HG03460 (cell line): ENCODE results near the gene MIB2.
A peak's percentile ranks its signal among the peaks of the same experiment; 100 is the strongest.
"Not testable (repeated sequence)": the region's sequence is repeated elsewhere in the genome, so short reads cannot be mapped to it uniquely, and the experiment has no call there.

Experiments used
- ATAC-seq: cut with Tn5 transposase; IDR thresholded peaks from one replicate; pipeline ENCODE4 v1.9.1; 2021; ENCODE audit not compliant: unreplicated experiment

The MIB2 gene

DNA sequence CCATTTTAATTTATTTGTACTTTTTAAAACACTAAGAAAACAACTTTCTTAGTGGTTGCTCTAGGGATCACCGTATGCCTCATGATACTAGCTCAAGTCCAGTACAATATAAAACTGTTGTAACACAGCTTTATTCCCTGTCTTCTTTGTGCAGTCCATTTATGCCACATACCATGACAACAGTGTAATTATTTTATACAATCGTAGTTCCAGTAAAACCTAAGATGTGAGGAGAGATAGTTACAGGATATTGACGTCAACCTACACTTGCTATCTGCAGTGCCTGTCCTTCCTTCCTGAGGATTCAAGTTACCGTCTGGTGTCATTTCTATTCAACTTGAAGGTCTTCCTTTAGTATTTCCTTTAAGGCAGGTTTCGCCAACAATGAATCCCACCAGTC, 31.0 kb downstream of the MIB2 start:
- not testable (repeated sequence) for ATAC-seq

GRCh38 chr1:1647567-1648241, 32.4 kb downstream of the MIB2 start:
- ATAC-seq: not testable (repeated sequence)

- not testable (repeated sequence) for ATAC-seq
Observed at GRCh38 chr1:1648265-1648664, 33.0 kb downstream of the MIB2 start.

- ATAC-seq: peak; percentile 84
Observed at GRCh38 chr1:1658583-1659549, 43.6 kb downstream of the MIB2 start, which contains the start of gene CDK11B. Gene CDK11B, minus strand, starts transcription at chr1:1659004. Its CDS starts 1,519 bp downstream, at chr1:1657485.

DNA sequence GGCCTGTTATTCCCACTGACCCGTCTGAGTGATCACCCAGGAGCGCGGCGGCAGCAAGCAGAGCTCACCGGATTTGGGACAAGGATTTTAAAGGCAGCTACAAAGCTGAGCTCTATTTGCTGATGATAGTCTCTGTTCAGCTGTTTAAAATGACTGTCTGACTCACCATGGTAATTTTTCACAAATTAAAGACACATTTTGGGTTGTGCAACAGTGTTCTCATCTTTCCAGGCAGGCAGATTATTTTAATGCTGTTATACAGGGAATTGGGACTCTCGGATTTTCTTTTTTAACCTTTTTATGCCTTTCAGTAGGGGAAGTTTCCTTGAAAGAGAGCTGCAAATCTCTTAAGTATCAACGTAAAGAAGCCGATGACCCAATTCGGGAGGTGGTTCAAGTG, 47.1 kb downstream of the MIB2 start:
- ATAC-seq: not testable (repeated sequence)

GRCh38 chr1:1662830-1663560, 47.7 kb downstream of the MIB2 start:
- not testable (repeated sequence) for ATAC-seq

GRCh38 chr1:1664318-1664717, 49.0 kb downstream of the MIB2 start:
- ATAC-seq: not testable (repeated sequence)

- no peak for ATAC-seq
Observed at GRCh38 chr1:1664941-1665814, 49.9 kb downstream of the MIB2 start.

DNA sequence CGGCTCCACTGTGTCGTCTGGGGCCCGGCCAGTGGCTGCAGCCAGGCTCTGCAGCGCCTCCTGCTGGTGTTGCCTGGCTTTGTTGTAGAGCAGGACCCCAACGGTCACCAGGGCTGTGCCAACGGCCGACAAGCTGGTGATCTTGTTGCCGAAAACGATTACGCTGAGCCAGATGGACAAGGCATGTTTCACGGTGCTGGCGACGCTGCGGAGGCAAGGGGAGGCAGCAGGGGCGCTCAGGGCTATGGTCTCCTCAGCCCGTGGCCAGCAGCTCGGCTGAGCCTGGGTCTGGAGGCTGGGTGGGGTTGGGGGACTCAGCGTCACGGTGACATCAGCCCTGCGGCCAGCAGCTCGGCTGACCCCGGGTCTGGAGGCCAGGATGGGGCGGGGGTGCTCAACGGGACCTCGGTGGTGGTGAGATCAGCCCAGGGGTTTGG, 50.5 kb downstream of the MIB2 start:
- ATAC-seq: no peak

- no peak for ATAC-seq
Observed at GRCh38 chr1:1666526-1666925, 51.2 kb downstream of the MIB2 start.

DNA sequence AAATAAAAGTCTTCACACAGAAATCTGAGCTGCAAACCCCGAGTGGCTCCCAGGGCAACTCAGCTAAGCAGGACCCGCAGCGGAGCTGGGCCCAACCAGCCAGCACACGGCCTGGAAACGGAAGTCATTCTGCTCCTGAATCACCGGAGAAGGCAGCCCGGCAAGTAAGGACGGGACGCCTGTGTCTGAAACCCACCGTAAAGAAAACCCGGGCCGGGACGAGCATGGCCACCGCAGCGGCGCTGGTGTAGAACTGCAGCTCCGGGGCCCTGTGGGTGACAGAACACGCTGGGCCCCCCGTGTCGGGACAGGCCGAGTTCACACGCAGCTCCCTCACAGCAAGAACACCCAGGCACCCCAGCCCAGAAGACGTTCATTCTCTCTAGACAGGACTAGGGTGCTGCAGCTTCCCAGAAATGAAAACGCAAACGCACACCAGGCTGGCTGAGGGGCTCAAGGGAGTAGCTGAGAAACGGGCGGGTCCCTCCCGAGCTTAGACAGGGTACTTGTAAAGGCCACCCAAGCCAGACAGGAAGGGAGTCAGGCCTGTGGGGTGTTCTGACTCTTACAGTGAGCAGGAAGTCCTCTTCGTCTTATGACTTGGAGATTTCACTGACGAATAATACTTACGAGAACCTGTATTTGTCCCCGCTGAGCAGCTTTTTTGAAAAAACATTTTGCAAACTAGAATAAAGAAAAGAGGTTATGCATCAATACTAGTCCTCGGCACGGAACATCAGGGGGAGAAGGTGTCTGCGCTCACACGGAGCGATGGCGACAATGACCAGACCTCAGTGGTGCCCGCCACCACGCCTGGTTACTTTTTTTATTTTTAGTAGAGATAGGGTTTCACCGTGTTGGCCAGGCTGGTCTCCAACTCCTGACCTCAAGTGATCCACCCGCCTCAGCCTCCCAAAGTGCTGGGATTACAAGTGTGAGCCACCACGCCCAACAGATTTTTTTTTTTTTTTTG, 54.5 kb downstream of the MIB2 start:
- no peak for ATAC-seq

DNA sequence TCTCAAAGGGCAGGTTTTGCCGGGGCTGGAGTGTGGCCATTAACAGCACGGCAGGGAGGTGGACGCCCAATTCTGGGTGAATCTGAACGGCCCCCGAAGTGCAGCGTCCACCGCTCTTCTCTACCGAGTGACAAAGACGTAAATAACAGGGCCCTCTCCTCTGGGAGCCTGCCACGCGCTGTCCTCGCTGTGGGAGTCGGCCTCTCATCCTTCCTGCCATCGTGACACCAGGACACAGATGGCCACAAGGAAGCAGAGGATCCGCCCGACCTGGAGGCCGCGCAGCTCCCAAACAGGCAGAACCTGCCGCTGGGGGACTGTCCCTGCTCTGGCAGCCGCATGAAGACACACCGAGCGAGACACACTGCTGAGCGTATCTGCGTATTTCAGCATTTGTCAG, 55.6 kb downstream of the MIB2 start:
- no peak for ATAC-seq

DNA sequence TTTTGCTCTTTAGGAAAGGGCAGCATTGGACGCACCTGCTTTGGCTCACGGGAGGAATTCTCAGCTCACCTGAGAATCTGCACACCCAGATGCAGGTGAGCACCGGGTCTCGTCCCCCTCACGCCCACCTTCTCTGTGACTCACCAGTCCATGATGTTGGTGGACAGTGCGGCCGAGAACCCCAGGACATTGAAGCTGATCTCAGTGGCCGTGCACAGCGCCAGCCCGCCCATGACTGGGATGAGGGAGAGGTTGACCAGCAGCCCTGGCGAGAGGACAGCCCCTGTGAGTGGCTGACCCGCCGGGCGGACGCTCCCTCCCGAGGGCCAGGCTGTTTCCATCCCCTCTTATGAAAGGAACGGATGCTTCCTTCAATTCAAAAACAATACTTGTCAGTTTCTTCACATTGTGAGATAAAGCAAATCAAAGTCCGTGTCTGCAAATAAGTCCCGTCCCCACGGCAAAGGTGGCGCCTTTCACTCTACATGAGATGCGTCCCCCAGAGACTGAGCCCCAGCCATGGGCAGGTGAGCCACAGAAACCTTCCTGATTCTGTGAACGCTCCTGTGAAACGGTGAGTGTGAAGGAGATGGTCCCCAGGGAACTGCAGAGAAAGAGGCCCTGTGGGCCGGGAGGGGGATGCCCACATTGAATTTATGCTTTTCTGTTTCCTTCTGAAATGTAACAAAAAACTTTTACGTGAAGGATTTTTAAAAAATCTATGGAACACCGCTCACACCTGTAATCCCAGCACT, 56.2 kb downstream of the MIB2 start:
- no peak for ATAC-seq

DNA sequence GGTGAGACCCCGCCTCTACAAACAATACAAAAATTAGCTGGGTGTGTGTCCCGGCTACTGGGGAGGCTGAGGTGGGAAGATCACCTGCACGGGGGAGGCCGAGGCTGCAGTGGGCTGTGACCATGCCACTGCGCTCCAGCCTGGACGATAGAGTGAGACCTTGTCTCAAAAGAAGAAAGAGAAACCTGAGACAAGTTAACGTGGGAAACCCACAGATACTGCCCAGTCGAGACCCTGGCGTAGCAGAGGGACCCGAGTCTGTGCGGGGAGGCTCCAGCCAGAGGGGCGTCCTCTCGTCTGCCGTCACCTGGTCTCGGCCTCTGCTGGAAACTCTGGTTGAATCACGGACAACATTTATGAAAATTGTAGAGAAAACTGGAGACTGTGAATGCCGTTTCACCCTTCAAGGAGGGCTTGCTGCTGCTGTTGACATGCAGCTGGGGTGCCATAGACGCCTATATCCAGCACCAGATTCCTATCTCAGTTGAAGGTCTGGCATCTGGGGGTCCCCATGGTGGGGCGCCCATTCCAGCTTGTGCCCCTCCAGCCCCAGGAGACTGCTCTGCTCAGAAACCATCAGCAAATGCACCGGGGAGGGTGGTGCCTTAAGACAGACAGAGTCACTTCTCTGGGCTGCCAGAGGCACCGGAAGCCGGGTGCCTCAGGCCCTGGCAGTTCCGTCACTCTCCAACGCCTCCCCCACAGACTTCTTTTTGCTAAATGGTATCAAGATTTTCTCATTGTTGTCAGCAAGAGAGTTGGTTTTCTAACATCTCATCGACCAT, 57.1 kb downstream of the MIB2 start:
- no peak for ATAC-seq

GRCh38 chr1:1674806-1675205, 59.5 kb downstream of the MIB2 start:
- ATAC-seq: not testable (repeated sequence)

GRCh38 chr1:1675218-1675617, 59.9 kb downstream of the MIB2 start:
- not testable (repeated sequence) for ATAC-seq

DNA sequence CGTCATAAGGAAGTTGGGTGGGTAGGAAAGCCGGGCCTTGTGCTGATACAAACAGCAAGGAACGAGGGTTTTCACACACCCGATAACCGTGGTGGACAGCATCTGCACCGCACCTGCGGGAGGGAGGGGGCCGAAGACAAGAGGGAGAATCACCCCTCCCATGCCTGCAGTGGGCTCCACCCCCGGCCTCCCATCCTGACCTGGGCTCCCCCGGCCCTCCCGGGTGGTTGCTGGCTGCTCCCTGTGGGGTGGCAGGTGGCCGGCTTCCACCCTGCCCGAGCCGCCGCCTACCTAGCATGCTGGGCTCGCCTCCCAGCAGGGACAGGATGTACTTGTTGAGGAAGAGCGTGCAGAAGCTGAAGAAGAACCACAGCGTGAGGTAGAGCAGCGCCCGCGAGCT, 60.8 kb downstream of the MIB2 start:
- ATAC-seq: not testable (repeated sequence)
